Stimulated activated CD8-positive, alpha-beta memory T cell treated with anti-CD3 and anti-CD28 coated beads, Interleukin-7, amount 100 ng/mL, for 48 hours (primary cell): ENCODE results near the gene MRTFB.
"Not testable (repeated sequence)": the region's sequence is repeated elsewhere in the genome, so short reads cannot be mapped to it uniquely, and the experiment has no call there.

Experiments
- DNase-seq, 2 donors: peaks; one replicate each; pipeline ENCODE4 v3.0.0-alpha.2; 2020; ENCODE audit warnings: low read depth in 1 of 2; ENCODE audit errors: extremely low read depth in 1 of 2

The MRTFB gene

GRCh38 chr16:14182999-14183398 is 111.9 kb downstream of the MRTFB start:
- DNase-seq, result no peak

- DNase-seq, result not testable (repeated sequence)
Measured at GRCh38 chr16:14183962-14184361, 112.8 kb downstream of the MRTFB start.

- no peak for DNase-seq
Measured at GRCh38 chr16:14186007-14186794, 115.1 kb downstream of the MRTFB start.

- no peak for DNase-seq
Measured at GRCh38 chr16:14186795-14187221, 115.7 kb downstream of the MRTFB start.

GRCh38 chr16:14187517-14188338 is 116.6 kb downstream of the MRTFB start:
- no peak for DNase-seq

- no peak for DNase-seq
Measured at GRCh38 chr16:14193316-14193871, 122.3 kb downstream of the MRTFB start.

- DNase-seq, result no peak
Measured at GRCh38 chr16:14194721-14195120, 123.6 kb downstream of the MRTFB start.

- no peak for DNase-seq
Measured at GRCh38 chr16:14196011-14196410, 124.9 kb downstream of the MRTFB start.

GRCh38 chr16:14196539-14196938 is 125.4 kb downstream of the MRTFB start:
- DNase-seq, result no peak

- no peak for DNase-seq
Measured at GRCh38 chr16:14198012-14198411, 126.9 kb downstream of the MRTFB start.

- DNase-seq, result no peak
Measured at GRCh38 chr16:14198572-14198971, 127.5 kb downstream of the MRTFB start.

GRCh38 chr16:14199199-14199598 is 128.1 kb downstream of the MRTFB start:
- DNase-seq, result no peak

GRCh38 chr16:14199624-14200023 is 128.5 kb downstream of the MRTFB start:
- no peak for DNase-seq

- no peak for DNase-seq
Measured at GRCh38 chr16:14202095-14202494, 131.0 kb downstream of the MRTFB start.

- no peak for DNase-seq
Measured at GRCh38 chr16:14202697-14203096, 131.6 kb downstream of the MRTFB start.

- DNase-seq, result no peak
Measured at GRCh38 chr16:14203166-14203565, 132.0 kb downstream of the MRTFB start.

GRCh38 chr16:14205666-14206065 is 134.5 kb downstream of the MRTFB start:
- no peak for DNase-seq

GRCh38 chr16:14211856-14212543 is 140.9 kb downstream of the MRTFB start:
- DNase-seq, result no peak

- no peak for DNase-seq
Measured at GRCh38 chr16:14215941-14216340, 144.8 kb downstream of the MRTFB start.

GRCh38 chr16:14219983-14220382 is 148.9 kb downstream of the MRTFB start:
- no peak for DNase-seq

GRCh38 chr16:14223632-14224031 is 152.5 kb downstream of the MRTFB start:
- DNase-seq, result no peak
